ENCODE results near the gene MFRP.

The MFRP gene

DNA sequence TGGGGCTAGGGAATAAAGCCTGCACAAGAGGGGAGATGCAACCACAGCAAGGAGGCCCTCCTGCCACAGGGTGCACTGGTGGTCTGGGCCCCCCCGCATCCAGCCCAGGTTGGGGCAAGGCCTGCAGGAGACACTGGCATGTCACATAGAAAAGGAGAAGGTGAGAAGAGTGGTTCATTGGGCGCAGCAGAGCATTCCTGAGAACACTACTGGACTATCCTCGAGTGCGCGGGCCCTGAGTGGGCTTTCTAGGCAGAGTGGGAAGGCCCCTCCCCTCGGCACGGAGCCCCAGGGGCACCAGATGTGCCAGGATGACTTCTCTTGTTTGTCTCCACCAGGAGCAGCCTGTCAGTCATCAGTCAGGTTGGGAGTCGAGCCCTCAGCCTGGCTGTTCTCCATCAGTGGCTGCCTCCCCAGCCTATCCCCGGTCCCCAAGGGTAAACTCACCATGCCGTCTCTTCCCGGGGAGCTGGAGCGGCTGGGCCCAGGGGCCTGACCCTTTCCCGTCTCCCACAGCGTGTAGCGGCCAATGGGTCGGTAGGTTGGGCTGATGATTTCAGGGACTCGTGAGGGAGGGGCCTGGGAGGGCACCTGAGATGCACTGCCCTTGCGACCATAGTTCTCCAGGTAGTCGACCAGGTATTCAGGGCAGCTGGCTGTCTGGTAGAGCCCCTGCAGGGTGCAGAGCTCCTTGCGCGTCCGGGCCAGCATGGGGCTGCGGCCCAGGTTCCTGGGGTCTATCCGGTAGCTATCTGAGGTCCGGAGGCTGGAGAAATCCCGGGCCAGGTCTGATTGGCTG is 26.0 kb upstream of the MFRP start:
- DNase-seq = no peak

DNA sequence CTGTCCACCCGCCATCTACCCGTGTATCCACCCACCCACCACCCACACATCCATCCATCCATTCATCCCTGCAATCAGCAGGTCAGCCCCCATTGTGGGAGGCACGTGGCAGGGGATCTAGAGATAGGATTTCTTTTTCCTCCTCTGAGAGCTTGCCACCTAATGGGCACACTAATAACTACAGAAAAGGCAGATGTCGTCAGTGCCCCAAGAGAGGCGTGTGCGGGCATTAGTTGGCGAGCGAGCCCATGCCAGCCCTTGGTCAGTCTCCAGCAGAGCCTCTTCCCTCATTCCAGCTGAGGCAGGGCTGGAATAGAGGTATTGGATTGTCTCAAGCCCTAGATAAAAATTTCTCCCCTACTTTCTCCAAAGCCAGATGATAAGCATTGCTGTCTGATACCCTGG is 25.3 kb upstream of the MFRP start:
- no peak for DNase-seq

DNA sequence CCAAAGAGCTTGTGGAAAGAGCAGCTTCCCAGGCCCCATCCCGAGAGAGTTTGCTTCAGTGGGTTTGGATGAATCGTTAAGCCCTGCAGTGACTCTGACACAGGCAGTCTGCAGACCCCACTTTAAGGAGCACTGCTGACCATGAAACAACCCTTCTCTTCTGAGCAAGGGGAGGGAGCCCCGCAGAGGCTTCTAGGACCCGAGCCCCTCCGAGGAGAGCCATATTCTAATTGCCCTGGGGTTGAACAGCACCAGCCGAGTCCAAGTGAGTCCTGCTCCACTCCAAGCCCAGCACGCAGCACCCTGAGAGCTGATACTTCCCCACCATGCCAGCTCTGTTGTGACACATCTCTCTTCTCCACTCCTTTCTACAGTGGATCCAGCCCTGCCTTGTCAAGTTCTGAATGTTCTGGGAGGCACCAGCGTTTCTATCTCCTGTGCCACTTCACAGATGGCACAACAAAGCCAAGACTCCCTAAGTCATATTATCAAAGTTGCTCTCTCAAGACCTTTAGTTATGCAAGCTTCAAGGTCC is 24.6 kb upstream of the MFRP start:
- DNase-seq = no peak

DNA sequence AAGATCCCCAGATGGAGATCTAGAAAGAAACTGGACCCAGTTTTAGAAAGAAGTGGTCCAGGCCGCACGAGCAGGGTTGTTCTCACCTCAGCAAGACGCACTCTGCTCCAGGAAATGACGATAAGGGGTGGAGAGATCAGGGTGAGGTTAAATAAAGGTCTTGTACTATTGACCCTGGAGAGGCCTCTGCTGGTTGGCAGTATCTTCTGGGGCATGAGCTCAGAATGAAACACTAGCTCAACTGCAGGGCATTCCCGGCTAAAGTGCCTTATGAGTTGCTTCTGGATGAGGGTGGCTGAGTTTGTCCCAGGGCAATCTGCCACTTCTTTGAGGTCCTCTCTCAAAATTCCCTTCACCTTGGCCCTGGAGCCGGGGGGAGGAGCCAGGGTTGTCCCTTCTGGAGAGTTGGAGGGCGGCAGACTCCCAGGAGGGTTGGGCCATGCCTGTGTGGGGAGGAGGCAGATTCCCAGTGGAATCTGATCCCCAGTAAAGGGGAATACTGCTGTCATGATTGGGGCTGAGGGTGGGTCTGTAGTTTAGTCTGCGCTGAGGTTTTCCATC is 24.1 kb upstream of the MFRP start:
- DNase-seq = no peak

DNA sequence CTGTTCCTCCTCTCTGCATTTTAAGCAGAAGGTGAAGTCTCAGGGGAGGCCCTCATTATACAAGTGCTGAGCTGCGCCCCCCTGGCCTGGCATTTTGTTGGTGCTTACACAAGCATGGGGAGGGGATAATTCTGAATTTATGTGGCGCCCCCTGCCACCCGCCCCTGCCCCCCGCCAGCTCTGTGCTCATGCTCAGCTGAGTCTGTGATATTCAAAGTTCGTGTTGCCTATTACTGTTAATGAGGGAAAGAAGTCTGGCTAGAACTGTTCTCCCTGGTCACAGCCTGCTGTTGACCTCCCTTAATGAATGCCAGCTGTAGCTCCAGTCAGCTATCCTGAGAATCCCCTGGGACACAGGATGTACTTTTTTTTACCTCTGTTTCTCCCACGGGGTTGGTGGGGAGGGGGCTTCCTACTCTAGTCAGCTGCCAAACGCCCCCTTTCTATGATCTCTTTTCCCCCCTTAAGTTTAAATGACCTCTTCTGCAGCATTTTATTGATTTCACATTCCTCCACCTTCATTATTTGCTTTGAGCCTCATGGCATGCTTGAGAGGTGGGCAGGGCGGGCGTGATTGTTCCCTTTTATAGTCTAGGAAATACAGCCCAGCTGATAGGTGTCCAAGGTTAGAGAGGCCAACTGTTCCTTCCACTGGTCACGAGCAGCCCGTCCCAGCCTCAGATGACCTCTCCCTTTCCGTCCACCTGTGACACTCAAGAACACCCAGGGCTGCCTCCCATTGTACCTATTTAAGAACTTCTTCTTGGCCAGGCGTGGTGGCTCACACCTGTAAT is 22.8 kb upstream of the MFRP start:
- no peak for DNase-seq

DNA sequence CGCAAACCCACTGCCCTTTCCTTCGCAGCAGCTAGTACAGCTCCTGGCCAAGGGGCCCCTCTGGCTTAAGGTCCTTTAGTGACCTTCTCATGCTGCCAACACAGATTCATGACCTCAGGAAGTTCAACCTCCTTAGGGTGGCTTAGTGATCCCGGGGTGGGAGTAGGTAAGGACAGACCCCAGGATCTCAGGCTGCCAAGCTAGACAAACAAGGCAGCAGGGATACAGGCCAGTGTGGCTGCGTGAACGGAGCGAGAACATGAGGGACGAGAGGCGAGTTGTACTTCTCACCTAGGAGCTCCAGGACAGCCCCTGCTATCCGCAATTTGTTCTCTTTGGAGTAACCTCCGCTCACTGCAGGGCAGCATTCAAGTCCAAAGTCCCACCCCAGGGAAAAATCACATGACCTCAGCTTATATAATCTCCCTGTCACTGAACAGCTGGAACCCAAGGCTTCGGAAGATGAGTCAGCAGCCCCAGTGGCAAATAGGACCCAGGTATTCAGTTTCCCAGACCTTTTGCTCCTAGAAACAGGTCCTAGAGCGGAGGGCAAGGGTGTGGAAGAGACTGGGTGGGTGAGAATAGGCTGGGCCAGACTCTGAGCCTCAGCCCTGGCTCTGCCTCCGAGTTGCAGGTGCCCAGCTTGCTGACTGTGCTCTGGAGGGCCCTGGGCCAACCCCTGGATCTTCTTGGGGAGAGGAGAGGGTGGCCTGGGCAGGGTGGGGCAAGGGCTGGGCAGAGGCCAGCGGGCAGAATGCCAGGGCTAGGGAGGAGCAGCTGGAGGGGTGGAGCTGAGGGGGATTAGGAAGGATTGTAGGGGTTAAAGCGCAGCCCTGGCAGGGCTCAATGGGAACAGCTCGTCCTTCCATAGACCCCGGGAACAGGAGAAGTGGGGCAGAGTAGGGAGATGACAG is 21.9 kb upstream of the MFRP start:
- peak; percentile 52 for DNase-seq

DNA sequence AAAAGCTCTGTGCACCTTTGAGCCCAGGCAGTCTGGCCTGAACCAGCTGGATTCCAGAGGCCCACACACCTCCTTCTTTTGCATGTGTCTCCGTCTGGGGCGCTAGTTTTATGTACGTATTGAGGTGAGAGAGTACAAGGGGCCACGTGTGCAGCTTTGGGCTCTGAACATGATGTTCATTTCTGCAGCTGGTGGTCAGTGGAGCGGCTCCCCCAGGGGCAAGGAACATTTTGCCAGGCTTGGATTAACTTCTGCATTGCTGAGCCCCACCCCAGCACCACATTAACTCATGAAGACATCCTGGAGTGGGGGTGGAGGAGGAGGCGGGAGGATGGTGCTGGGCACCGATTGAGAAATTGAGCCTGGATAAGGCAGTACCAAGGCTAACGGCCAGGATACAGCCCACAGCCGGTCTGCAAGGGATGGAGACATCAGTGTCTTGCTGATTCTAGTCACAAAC is 21.2 kb upstream of the MFRP start:
- DNase-seq = no peak

DNA sequence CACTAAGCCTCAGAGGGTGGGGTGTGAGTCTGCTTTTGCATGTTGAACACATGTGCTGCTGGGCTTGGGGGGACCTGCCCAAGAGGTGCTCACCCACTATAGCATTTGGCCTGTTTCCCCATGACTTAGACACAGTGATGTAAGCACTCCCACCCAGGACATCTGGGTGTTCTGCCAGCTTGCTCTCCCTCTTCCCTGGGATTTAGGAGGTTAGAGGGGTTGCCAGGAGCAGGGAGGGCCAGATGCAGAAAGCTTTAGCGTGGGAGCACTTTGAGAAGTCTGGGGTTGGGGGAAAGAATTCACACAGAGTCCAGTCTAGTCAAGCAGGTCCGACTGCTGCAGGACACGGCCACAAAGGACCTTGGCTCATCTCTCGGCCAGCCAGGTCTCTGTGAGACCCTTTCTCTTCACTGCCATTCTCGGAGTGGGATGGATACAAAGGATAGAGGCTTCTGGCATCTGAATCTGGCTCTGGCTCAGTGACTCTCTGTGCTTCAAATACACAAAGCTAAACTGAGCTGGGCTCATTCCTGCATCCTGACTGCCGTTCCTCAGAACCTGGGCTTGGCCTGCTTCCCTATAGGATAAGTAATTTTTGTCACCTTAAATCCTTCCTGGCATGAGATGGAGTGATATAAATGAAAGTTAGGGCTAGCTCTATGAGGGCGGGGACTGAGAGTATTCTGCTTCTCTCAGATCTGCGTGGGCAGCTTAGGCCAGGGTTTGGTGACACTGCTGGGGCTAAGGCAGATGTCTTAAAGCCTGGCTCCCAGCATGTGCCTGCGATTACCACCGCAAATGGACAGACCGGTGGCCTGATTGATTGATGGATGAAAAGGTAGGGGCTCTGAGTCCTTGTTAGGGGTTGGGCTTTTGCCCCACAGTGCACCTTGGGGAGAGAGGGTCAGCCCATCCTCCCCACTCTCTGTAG is 20.4 kb upstream of the MFRP start:
- DNase-seq = no peak

DNA sequence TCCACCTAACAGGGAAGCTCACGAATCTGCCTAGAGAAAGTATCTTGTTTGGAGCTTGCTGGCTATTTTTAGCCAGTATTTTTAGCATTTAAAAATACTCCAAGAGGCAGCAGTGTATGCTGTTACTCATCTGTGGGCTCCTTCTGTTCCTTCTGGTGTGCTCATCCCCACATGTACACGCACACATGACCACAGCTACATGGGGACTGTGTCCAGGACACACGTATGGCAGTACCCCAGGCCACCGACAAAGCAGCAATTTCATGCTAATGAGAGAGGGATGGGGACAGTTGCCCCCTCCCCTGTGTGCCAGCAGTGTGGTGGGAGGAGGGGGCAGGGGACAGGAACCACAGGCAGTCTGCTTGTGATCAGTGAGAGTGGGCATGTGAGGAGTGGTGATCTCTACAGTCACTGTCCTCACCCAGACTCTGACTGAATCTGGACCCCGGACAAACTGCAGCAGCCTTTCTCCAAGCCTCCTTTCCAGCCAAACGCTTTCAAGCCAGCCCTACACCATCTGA is 18.6 kb upstream of the MFRP start:
- DNase-seq = no peak

DNA sequence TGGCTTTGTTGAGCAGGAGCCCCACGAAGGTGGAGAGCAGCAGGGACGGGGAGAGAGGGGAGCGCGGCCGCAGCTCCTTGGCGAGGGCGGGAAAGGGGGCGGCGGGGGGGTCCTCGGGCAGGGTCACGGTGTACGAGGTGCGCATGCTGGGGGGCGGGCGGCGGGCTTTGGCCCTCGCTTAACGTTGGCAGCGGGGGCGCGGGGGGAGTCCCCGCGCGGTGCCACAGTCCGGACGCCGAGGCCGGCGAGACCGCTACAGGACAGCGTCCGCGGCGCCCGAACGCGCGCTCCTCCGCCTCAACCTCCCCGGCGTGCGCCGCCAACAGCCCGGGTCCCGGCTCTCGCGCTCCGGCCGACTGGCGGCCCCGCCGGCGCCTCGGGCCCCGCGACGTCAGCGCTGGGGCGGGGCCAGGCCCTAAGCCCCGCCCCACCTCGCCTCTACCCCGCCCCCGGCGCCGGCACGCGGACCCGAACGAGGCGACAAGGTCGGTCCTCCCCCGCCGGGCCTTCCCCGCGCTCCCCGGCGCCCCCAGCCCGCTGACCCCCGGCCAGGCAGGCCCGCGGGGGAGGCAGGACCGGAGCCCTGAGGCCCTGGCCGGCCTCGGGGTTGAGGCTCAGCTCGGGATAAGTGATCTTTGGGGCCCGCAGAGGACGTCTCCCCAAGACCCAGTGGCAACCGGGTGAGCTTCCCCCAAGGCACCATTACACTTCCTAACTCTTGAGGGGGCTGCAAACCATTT is 17.5 kb upstream of the MFRP start:
- peak; percentile 19 for DNase-seq

DNA sequence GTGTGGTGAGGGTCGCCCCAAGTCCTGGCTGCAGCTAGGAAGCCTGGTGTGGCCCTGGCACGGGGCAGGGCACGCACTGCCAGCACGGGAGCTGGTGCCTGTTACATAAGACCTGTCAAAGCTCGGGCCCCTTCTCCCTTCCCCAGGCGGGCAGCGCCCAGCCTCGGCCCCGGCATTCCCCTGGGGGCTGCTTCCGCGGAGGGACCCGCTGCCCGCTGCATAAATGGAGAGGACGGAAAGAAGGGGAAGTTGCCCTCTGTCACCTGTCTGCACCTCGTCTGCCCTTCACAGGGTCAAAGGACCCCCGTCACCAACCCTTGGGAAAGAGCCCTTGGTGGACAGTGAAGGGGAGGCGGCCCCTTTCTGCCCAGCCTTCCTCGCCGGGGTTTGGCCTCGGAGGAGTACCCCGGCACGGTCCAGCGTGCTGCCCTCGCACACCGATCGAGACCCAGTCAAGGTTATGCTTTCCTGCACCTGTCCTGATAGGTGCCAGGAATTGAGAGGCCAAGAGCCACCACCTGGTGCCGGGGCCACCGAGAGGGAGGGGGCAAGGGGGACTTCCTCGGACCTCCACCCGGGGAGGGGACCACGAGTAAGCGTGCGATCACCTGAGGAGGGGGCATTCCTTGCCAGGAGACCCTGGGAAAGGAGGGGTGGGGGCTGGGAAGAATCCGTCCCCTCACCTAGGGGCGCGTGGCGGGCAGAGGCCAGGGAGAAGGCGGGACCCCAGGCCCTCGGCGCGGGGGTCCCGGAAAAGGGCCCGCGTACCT is 16.8 kb upstream of the MFRP start:
- peak; percentile 50 for DNase-seq

DNA sequence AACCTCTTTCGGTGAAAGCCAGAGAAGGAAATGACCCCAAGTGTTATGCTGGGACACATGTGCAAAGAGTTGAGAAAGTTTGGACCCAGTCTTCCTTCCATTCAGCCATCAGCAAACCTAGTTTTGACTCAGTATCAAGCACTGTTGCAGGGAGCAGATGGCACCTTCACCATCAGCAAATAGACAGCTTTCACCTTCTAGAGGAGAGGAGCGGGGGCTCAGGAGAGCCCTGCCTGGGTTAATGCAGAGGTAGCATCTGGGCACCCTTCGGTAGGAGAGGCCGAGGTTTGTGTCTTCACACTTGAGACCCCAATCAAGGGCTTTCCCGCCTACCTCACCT is 16.2 kb upstream of the MFRP start:
- DNase-seq = no peak

DNA sequence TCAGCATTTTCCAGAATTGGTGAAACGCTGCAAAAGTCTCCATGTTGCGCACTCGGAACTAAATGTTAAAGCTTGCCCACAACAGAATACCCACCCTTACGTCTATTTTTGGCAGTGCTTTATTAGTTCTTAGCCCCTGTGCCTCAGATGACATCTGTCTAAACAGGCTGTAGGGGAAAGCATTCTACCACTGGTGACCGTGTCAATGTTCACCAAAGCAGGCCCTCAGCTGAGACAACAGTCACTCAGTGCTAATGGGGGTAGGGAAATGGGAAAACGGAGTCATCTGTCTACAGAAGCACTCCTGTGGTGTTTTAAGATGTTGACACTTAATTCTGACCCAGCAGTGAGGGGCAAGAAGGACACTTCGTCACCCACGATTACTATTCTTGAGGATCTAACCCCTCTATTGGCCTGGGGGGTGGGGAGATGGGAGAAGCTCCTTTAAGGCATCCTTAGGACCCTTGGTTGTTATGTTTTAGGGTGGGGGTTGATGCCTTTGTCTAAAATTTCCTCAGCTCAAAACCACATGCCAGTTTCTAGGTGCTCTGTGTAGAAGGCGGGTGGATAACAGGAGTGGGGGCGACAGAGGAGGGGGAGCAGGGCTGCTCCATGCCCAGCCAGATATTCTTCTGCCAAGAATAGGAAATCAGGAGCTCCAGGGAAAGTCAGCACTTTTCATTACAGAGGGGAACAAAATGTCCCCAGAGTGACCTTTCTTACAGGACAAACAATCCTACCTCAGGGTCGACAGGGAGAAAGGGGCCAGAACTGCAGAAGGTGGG is 15.6 kb upstream of the MFRP start:
- no peak for DNase-seq

DNA sequence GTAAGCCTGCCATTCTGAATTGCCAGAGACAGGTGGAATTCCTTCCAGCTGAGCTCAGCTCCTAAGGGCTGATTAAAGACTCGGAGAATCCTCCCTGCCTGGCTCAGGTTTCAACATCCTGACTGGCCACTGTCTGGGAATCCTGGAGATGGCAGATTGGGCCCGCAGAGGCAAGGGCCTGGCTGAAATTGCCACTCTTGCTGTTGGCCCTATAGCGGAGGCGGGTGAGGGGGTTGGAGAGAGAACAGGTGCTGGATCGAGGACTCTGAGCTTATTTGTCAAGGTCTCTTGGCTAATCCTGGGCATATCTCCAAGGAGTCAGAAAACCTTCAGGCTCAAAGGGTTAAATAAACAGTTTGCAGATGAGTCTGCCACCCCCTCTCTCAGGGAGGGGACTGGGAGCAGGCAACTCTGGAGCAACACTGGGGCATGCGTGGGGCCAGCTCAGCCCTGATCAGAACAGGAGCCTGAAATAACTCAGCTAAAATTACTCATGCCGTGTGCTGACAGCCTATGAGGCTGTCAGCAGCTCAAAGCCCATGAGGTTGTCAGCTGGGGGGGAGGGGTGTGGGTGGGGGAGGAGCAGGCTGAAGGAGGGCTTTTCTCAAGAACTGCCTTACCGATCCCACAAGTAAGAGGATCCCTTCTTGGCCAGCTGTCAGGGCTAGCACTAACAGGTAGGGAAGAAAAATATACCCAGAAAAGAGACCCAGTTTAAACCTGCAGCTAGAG is 14.7 kb upstream of the MFRP start:
- peak; percentile 92 for DNase-seq

DNA sequence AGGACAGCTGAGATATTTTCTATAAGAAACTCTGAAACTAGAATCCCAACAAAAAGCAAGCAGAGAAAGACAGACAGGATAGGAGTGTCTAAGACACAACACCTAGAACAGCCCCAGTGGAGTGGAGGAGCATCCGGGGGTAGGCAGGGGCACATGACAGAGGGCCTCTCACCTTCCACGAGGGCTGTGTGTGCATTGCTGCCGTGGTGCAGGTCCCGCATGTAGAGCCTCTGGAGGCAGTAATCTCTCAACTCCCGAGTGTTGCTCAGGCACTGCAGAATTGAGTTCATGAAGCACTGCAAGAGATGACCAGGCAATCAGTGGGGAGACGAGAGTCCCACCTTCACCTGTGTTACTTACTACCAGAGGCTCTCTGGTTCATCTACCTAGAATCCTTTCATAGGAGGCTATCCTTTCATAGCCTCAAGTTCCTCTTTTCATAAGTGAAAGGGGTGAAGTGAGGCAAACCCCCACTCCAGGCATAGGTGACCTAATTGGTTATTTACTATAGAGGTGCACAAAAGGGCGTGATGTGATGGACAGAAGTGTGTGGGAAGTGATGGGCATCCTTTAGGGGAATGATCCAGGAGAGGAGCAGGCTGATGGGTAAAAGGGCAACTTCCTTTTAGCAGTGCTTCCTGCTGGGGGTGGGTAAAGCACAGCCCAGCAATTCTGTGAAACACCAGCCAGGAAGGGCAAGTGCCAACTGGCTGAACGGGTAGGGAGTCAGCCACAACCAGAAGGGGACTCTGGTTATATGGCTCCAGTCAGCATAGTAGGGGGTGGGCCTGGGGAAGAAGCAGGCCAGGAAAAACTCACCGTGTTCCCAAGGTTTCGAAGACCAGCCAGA is 13.1 kb upstream of the MFRP start:
- no peak for DNase-seq

DNA sequence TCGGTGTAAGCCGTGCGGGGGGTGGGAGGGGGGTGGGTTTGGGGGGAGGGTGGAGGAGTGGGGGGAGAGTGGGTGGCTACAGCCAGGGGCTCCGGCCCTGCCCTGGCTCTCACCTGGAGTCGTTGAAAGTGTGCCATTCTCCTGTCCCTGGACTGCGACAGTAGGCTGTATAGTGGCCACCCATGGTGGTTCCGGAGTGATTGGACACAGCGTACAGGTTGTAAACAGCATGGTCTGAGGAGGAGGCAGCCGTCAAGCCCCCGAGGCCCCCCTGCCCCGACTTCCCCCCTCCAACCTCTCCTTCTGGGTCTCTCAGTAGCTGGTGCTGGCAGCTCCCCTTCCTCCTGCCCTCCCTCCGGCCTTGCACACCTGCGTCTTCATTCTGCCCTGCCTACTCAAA is 10.6 kb upstream of the MFRP start:
- DNase-seq = no peak

DNA sequence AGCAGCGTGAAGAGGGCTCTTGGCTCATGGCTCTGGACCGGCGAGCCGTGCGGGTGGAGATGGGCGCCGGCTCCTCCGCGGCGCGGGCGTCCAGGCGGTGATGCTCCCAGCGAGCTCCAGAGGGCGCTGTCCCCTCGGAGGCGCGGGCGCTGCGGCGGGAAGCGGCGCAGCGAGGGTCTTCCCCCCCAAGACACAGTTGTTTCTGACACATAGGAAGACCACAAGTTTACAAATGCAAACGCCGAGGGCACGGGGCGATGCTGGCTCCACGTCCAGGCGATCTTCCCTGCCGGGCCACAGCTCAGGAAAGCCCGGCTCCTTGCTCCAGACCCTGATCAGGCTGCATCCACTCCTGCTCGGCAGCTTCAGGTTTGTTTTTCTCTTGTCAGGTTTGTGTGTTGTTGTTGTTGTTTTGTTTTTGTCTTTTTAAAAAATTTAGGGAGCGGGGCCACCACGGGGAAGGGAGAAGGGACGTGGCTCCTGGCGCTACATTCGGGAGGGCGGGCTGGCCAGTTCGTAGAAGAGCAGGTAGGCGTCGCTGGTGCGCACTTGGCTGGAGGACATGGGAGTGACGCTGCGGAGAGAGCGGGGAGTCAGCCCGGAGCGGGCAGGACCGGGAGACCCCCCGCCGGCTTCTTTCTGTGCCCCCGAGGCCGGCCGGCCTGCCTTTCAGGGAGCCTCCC is 10.0 kb upstream of the MFRP start:
- no peak for DNase-seq

All from NCI-H2029 (cell line).